Myometrial cell (primary cell): Measurements from ENCODE around the gene USP2. TPM values are rescaled to one million over a fixed set of nuclear protein-coding genes. Genes with fewer than 3 reads are reported as not detected.

Experiments used
- total RNA-seq: library from RNA; depleted of rRNA; stranded (reverse); fragments of >200 nt; gene quantifications from 2 replicates; pipeline ENCODE4 v1.2.3, GENCODE V29; 2015

Gene USP2, protein sequence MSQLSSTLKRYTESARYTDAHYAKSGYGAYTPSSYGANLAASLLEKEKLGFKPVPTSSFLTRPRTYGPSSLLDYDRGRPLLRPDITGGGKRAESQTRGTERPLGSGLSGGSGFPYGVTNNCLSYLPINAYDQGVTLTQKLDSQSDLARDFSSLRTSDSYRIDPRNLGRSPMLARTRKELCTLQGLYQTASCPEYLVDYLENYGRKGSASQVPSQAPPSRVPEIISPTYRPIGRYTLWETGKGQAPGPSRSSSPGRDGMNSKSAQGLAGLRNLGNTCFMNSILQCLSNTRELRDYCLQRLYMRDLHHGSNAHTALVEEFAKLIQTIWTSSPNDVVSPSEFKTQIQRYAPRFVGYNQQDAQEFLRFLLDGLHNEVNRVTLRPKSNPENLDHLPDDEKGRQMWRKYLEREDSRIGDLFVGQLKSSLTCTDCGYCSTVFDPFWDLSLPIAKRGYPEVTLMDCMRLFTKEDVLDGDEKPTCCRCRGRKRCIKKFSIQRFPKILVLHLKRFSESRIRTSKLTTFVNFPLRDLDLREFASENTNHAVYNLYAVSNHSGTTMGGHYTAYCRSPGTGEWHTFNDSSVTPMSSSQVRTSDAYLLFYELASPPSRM
- total RNA-seq, result under 0.01 and 0.89 TPM in 2 replicates

DNA sequence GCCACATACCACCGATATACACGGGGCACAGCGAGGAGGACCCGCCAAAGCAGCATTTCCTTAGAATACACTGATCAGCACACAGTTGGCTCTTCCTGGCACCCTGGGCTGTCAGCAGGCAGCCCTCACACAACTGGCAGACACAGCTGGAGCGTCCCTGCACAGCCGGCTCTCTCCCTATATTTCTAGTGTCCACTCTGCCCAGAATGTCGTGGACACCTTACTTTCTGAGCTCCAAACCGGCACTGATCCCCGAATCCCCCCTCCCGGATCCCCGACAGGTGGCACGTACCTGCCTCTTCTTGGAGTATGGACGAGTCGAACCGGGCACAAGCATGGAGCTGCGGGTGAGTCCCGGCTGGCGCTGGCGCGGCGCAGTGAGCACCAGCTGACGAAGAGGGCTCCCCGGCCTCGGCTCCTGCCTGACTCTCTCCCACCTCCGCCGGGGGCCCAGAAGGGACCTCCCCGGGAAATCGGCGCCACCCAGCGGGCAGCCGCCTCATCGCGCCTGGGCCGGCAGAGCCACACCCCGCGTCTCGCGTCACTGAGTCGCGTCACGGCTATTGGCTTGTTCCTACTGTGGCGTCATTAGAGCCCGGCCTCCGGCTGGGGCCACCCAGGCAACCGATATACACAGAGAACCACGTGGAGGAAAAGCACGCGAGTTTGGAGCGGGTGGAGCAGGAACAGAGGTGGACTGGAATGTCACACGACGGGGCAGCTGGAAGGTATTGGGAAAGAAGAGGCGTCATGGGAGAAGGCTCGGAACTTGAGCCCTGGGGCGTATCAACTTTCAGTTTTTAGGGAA lies at the start of gene USP2:
USP2 (minus strand) TSS at position 510 of the 808 bp plus-strand sequence. CDS start 8,210 bp downstream, outside the sequence.

DNA sequence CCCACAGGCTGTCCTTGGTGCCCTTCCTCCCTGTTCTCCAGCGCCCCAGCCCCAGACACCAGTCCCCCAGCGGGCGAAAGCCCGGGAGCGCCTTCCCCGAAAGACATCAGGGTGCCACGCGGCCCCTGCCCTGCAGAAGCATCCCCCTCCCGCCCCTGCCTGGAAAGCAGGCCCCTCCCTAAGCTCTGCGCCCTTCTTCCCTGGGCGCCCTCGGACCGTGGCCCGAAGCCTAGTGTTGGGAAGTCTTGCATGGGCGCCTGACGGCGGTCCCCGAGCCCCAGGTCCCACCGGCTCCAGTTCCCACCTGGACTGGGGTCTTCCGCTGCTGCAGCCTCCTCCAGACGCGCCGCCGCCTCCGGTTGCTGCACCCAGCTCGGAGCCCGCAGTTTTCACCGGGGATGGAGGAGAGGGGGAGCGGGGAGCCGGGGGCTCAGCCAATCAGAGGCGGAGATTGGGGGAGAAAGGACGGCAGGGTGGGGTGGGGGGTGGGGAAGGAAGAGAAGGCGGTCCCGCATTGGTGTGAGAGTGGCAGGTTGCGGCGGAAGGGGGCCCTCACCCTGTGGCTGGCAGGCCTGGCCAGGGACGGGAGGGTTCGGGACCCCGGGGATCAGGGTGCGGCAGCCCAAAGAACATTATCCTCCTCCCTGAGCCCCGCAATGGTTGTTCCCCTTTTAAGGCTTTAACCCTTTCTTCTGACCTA lies 41.5 kb upstream of the USP2 start, which contains the start of gene THY1:
THY1 (minus strand) TSS at position 364 of the 700 bp plus-strand sequence. CDS start 2,267 bp downstream, outside the sequence.

DNA sequence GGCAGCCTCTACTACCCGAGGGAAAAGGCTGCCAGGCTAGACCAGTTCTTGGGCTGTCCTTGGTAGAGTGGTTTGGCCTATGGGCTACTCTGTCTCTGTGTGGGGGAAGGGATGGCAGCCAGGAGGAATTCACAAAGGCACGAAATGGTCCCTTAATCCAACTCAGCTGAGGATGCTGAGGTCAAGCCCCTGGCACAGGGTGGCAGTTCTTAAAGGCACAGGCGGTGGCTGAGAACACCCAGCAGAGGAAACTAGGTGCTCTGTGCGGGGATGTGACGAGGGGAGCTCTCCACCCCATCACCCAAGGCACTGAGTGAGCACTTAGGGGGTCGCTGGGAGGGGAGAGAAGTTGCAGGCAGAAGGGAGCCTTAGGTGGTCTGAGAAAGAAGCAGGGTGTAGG lies 34.9 kb downstream of the USP2 start, which contains the start of gene MFRP:
MFRP (minus strand) TSS at position 101 of the 400 bp plus-strand sequence. CDS start 192 bp downstream, outside the sequence.

DNA sequence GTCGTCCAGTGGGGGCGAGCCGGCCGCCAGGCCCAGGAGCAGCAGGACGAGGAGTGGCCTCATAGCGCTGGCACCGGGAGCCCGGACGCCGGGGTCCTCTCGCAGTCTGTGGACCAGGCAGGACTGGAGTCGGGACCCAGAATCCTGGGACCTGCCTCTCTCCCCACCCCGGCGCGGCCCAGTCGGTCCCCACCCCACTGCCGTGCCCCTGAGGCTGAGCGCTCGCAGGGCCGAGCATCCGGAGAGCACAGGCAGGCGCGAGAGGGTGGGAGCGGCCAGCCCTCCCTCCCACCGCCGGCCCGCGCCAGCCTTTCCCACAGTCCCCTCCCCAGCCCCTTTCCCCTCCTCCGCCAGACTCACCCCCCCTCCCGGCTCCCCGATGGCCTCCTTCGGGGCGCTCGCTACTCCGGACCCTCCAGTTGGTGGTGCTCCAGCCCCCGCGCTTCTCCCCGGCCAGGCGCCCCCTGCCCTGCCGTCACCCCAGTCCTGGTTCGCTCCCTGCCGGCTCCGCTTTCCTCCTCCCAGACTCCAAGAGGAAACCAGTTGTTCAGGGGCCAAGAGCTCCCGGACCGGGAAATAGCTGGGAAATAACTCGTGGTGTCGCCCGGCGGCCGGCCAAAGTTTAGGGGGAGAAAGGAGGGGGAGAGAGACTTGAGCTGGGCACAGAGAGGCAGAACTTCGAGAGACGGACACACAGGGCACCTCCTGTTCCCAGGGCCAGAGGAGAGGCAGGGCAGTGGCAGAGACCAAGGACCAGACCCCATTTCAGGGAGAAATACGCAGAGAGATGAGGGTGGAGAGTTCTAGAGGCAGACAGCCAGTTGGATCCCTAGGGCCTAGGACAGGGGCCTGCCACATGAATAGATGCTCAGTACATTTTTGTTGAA lies 40.9 kb downstream of the USP2 start, which contains the start of gene C1QTNF5:
C1QTNF5 (minus strand) TSS at position 549 of the 887 bp plus-strand sequence; CDS start at position 63, 486 bp downstream.

DNA sequence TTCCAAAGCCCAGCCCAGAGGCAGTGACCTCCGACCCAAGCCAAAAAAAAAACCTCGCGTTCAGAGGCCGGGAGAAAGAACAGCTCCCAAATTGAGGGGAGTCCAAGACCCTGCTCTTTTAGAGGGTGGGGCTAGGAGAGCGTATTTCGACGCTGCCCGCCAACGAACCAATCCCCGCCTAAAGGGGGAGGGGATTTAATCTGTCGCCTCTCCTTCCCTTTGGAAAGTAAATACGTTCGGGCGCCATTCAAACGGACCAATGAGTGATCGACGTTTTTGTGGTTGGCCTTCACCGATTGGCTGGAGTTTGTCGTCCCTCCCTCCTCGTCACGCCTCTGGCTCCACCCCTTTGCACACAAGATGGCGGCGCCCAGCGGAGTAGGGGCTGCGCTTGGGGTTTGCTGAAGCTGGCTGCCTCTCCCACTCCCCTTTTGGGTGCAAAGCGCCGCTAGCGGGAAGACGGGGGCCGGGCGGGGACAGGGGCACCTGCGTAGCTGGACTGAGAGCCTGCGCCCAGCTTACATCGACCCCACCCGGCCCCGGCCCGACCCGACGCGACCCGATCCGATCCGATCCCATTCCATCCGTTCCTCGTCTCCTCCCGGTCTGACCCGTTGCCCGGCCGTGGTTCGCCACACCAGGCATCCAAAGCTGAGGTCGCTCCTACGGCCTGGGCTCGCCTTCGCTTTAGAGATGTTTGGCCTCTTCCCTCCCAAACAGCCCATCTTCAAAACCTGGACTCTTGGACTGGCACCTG lies 47.1 kb downstream of the USP2 start, which contains the start of gene RNF26:
RNF26 (plus strand) TSS at position 354 of the 757 bp plus-strand sequence. CDS start 596 bp downstream, outside the sequence.

DNA sequence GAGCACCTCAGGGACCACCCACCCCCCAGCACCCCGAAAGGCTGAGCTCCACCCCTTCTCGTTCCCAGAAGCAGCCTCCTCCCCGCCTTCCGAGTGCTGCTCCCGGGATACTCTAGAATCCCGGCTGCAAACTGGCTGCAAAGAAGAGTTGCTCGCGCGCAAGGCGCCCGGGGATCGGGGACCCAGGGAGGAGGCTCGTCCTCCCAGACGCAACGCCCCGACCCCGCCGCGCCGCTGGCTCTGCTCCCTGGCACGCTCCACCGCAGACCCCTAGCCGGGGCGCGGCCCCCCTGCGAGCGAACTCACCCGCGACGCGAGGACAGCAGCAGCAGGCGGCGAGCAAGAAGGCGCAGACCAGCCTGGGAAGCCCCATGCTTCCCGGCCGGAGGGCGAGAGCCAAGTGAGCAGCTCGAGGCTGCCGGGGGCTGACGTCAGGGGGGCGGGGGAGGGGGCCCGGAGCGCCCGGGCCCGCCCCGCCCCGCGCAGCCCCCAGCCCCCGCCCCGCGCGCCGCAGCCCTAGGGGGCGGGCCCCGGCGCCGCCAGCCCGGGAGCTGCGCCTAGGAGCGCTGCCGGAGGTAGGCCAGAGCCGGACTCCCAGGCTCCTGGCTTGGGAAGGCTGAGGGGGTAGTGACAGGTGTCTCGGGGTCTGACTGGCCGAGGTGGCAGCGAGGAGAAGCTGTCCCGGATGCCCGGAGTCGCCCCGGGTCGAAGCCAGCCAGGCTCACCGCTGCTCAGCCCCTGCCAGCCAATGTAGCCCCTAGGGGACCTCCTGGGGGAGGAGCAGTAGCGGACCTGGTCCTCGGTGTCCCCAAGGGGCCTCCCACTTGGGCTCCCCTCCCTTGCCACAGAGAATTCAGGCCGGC lies 64.5 kb downstream of the USP2 start, which contains the start of gene MCAM:
MCAM (minus strand) TSS at position 402 of the 863 bp plus-strand sequence; CDS start at position 373, 29 bp downstream.

Other genes starting within 250 kb of the USP2 start
- gene ABCG4, start 232.6 kb downstream of the USP2 start, total RNA-seq, result under 0.01 and 0.29 TPM in 2 replicates
- gene NLRX1, start 213.0 kb downstream of the USP2 start, total RNA-seq, result 16.0 and 23.1 TPM in 2 replicates
- gene NHERF4, start 196.2 kb downstream of the USP2 start, total RNA-seq, result not detected in 2 replicates
- gene CBL, start 175.4 kb downstream of the USP2 start, total RNA-seq, result 7.8 and 9.4 TPM in 2 replicates
- 77.6 and 86.5 TPM in 2 replicates for gene MCAM, start 64.6 kb downstream of the USP2 start, total RNA-seq
- 12.1 and 14.5 TPM in 2 replicates for gene RNF26, start 47.2 kb downstream of the USP2 start, total RNA-seq
- gene C1QTNF5, start 40.8 kb downstream of the USP2 start, total RNA-seq, result 10.7 and 12.9 TPM in 2 replicates
- not detected in 2 replicates for gene MFRP, start 35.0 kb downstream of the USP2 start, total RNA-seq
- gene THY1, start 41.5 kb upstream of the USP2 start, total RNA-seq, result 281 and 436 TPM in 2 replicates